ENCODE data around the gene SLC4A5.

SLC4A5 gene, protein sequence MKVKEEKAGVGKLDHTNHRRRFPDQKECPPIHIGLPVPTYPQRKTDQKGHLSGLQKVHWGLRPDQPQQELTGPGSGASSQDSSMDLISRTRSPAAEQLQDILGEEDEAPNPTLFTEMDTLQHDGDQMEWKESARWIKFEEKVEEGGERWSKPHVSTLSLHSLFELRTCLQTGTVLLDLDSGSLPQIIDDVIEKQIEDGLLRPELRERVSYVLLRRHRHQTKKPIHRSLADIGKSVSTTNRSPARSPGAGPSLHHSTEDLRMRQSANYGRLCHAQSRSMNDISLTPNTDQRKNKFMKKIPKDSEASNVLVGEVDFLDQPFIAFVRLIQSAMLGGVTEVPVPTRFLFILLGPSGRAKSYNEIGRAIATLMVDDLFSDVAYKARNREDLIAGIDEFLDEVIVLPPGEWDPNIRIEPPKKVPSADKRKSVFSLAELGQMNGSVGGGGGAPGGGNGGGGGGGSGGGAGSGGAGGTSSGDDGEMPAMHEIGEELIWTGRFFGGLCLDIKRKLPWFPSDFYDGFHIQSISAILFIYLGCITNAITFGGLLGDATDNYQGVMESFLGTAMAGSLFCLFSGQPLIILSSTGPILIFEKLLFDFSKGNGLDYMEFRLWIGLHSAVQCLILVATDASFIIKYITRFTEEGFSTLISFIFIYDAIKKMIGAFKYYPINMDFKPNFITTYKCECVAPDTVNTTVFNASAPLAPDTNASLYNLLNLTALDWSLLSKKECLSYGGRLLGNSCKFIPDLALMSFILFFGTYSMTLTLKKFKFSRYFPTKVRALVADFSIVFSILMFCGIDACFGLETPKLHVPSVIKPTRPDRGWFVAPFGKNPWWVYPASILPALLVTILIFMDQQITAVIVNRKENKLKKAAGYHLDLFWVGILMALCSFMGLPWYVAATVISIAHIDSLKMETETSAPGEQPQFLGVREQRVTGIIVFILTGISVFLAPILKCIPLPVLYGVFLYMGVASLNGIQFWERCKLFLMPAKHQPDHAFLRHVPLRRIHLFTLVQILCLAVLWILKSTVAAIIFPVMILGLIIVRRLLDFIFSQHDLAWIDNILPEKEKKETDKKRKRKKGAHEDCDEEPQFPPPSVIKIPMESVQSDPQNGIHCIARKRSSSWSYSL

GRCh38 chr2:74343316-74343715 is at the start of gene SLC4A5:
Gene SLC4A5 (minus strand): TSS chr2:74343416. CDS start chr2:74315023, 28,393 bp downstream.
- ChIA-PET CTCF (interaction anchor here (0.7 kb wide), 1 partner anchor 9 kb away, joined by 4 read pairs; no protein-coding TSS in a partner anchor), POLR2A (ENCODE audit: low non-redundant PET) (no interaction called here)
- TF ChIP-seq, protein P1, sequence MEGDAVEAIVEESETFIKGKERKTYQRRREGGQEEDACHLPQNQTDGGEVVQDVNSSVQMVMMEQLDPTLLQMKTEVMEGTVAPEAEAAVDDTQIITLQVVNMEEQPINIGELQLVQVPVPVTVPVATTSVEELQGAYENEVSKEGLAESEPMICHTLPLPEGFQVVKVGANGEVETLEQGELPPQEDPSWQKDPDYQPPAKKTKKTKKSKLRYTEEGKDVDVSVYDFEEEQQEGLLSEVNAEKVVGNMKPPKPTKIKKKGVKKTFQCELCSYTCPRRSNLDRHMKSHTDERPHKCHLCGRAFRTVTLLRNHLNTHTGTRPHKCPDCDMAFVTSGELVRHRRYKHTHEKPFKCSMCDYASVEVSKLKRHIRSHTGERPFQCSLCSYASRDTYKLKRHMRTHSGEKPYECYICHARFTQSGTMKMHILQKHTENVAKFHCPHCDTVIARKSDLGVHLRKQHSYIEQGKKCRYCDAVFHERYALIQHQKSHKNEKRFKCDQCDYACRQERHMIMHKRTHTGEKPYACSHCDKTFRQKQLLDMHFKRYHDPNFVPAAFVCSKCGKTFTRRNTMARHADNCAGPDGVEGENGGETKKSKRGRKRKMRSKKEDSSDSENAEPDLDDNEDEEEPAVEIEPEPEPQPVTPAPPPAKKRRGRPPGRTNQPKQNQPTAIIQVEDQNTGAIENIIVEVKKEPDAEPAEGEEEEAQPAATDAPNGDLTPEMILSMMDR (conservative IDR thresholded peaks at IDR 0.05; ENCODE audit: low read depth) = no peak
- H3K27ac ChIP-seq = no peak within 1 kb of the TSS
- DNase-seq (ENCODE audit: low spot score) = no peak

- ChIA-PET CTCF (interaction anchor here (0.6 to 1.5 kb wide), 8 partner anchors 13 to 568 kb away, joined by 3 to 8 read pairs (median 3); partner anchors contain the start of genes DCTN1 and INO80B), POLR2A (ENCODE audit: low non-redundant PET) (interaction anchor here (0.7 kb wide), 2 partner anchors 137 to 260 kb away, joined by 3 to 4 read pairs; partner anchors contain the start of gene AUP1)
- H3K27ac ChIP-seq = no peak overlapping the region
- no peak for DNase-seq (ENCODE audit: low spot score)
- TF ChIP-seq, protein P1 (conservative IDR thresholded peaks at IDR 0.05; ENCODE audit: low read depth) = no peak
Measured at GRCh38 chr2:74392449-74392743, 49.2 kb upstream of the SLC4A5 start.

GRCh38 chr2:74391580-74392448 is 48.6 kb upstream of the SLC4A5 start:
- TF ChIP-seq, protein P1 (conservative IDR thresholded peaks at IDR 0.05; ENCODE audit: low read depth) = peak; percentile 97
- peak overlapping the region; percentile 77 for H3K27ac ChIP-seq
- ChIA-PET POLR2A (ENCODE audit: low non-redundant PET) (interaction anchor here (0.7 kb wide), 2 partner anchors 138 to 259 kb away, joined by 3 to 4 read pairs; partner anchors contain the start of gene AUP1), CTCF (interaction anchor here (0.5 to 1.5 kb wide), 17 partner anchors 9 to 936 kb away, joined by 3 to 10 read pairs (median 3); partner anchors contain the start of genes AUP1, DCTN1 and INO80B)
- peak; percentile 94 for DNase-seq (ENCODE audit: low spot score)

- H3K27ac ChIP-seq = peak overlapping the region; percentile 77
- ChIA-PET POLR2A (ENCODE audit: low non-redundant PET) (no interaction called here), CTCF (interaction anchor here (0.5 to 1.5 kb wide), 17 partner anchors 9 to 935 kb away, joined by 3 to 10 read pairs (median 3); partner anchors contain the start of genes AUP1, DCTN1 and INO80B)
- peak; percentile 29 for DNase-seq (ENCODE audit: low spot score)
- TF ChIP-seq, protein P1 (conservative IDR thresholded peaks at IDR 0.05; ENCODE audit: low read depth) = no peak
Measured at GRCh38 chr2:74391209-74391579, 48.0 kb upstream of the SLC4A5 start.

DNA sequence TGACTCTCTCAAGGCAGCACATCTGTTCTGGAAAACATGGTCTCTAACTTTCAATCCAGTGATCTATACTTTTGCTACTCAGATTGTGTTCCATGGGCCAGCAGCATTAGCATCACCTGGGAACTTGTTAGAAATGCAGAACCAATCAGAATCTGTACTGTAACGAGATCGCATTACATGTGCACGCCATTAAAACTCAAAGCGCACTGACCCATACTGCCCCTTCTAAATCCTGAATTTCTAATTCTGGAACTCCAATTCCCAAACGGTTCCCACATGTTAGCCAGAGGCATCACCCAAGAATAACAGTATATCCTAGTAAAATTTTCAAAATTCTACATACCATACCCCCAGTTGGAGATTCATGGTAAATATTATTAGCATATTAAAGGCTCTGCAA is 47.4 kb upstream of the SLC4A5 start:
- ChIA-PET POLR2A (ENCODE audit: low non-redundant PET) (no interaction called here), CTCF (interaction anchor here (0.6 to 1.1 kb wide), 6 partner anchors 24 to 148 kb away, joined by 3 to 8 read pairs (median 3); partner anchors contain the start of gene AUP1)
- H3K27ac ChIP-seq = no peak overlapping the region
- TF ChIP-seq, protein P1 (conservative IDR thresholded peaks at IDR 0.05; ENCODE audit: low read depth) = no peak
- no peak for DNase-seq (ENCODE audit: low spot score)
